HG03108 (cell line): ENCODE data around the gene PGM2L1.
A peak's percentile ranks its signal among the peaks of the same experiment; 100 is the strongest.
"Not testable (repeated sequence)": the region's sequence is repeated elsewhere in the genome, so short reads cannot be mapped to it uniquely, and the experiment has no call there.

Experiments used
- ATAC-seq: cut with Tn5 transposase; IDR thresholded peaks from one replicate; pipeline ENCODE4 v1.9.1; 2021; ENCODE audit warnings: moderate library complexity; ENCODE audit not compliant: unreplicated experiment

PGM2L1 gene

GRCh38 chr11:74398244-74399159, at the start of gene PGM2L1:
Gene PGM2L1 (minus strand): TSS chr11:74398433. CDS start chr11:74398161, 272 bp downstream.
- peak; percentile 89 for ATAC-seq

GRCh38 chr11:74447720-74448119, 49.5 kb upstream of the PGM2L1 start:
- no peak for ATAC-seq

GRCh38 chr11:74446532-74446938, 48.3 kb upstream of the PGM2L1 start:
- ATAC-seq: no peak

GRCh38 chr11:74444173-74444826, 46.1 kb upstream of the PGM2L1 start:
- no peak for ATAC-seq

- ATAC-seq: no peak
Measured at GRCh38 chr11:74443071-74443864, 45.0 kb upstream of the PGM2L1 start.

GRCh38 chr11:74442636-74443035, 44.4 kb upstream of the PGM2L1 start:
- ATAC-seq: no peak

GRCh38 chr11:74438681-74439080, 40.4 kb upstream of the PGM2L1 start:
- no peak for ATAC-seq

GRCh38 chr11:74437441-74438042, 39.3 kb upstream of the PGM2L1 start:
- no peak for ATAC-seq

- ATAC-seq: no peak
Measured at GRCh38 chr11:74434528-74434927, 36.3 kb upstream of the PGM2L1 start.

GRCh38 chr11:74429205-74429604, 31.0 kb upstream of the PGM2L1 start:
- ATAC-seq: no peak

- no peak for ATAC-seq
Measured at GRCh38 chr11:74427384-74427886, 29.2 kb upstream of the PGM2L1 start.

GRCh38 chr11:74425100-74425499, 26.9 kb upstream of the PGM2L1 start:
- no peak for ATAC-seq

- ATAC-seq: no peak
Measured at GRCh38 chr11:74418509-74418895, 20.3 kb upstream of the PGM2L1 start.

GRCh38 chr11:74417860-74418508, 19.8 kb upstream of the PGM2L1 start:
- no peak for ATAC-seq

- no peak for ATAC-seq
Measured at GRCh38 chr11:74417379-74417804, 19.2 kb upstream of the PGM2L1 start.

- not testable (repeated sequence) for ATAC-seq
Measured at GRCh38 chr11:74416974-74417373, 18.7 kb upstream of the PGM2L1 start.

GRCh38 chr11:74412733-74413359, 14.6 kb upstream of the PGM2L1 start:
- no peak for ATAC-seq

- no peak for ATAC-seq
Measured at GRCh38 chr11:74412321-74412720, 14.1 kb upstream of the PGM2L1 start.

GRCh38 chr11:74409633-74410032, 11.4 kb upstream of the PGM2L1 start:
- ATAC-seq: no peak
